K562 (cell line): ENCODE data around the gene SEZ6. TPM values are rescaled to one million over a fixed set of nuclear protein-coding genes. Genes with fewer than 3 reads are reported as not detected.

Experiments used
- CREB1 ChIP-seq, 2 experiments: sonication (generic) in 1 of 2; formaldehyde crosslinking in 1 of 2; IDR thresholded peaks; 2 replicates each; pipeline versions ENCODE4 v1.6.1 to v1.8.0; 2012 to 2022; ENCODE audit warnings: inconsistent platforms in 1 of 2, mild to moderate bottlenecking in 1 of 2, missing genetic modification reagents in 1 of 2, moderate library complexity in 1 of 2
- IRF1 ChIP-seq: sonication (generic); formaldehyde crosslinking; IDR thresholded peaks from 2 replicates; pipeline ENCODE4 v1.8.0; 2022; ENCODE audit warnings: missing genetic modification reagents, mild to moderate bottlenecking, borderline replicate concordance
- MEF2D ChIP-seq: conservative IDR thresholded peaks from 2 replicates; pipeline ENCODE4 v1.6.1; 2016; ENCODE audit warnings: low read depth, missing genetic modification characterization, missing compliant biosample characterization
- NR2C1 ChIP-seq, 2 experiments: fragments of 450-650 bp; IDR thresholded peaks; 2 replicates each; pipeline ENCODE4 v1.6.1; 2017; ENCODE audit warnings: mild to moderate bottlenecking in 2 of 2, antibody characterized with exemption in 1 of 2, inconsistent platforms in 1 of 2, missing compliant biosample characterization in 1 of 2, missing genetic modification characterization in 1 of 2
- RAD21 ChIP-seq, 2 experiments: fragments of 250-450 bp in 1 of 2; fragments of 450-650 bp in 1 of 2; sonication (Bioruptor Pico) in 1 of 2; formaldehyde crosslinking in 1 of 2; IDR thresholded peaks in 1 of 2; conservative IDR thresholded peaks in 1 of 2; 2 replicates each; pipeline versions ENCODE4 v1.4.0 to v1.8.0; 2020 to 2022; ENCODE audit warnings: mild to moderate bottlenecking in 2 of 2, moderate library complexity in 1 of 2
- RFX1 ChIP-seq: fragments of 450-650 bp; IDR thresholded peaks from 2 replicates; pipeline ENCODE4 v1.6.1; 2016; ENCODE audit warnings: mild to moderate bottlenecking, moderate library complexity
- SOX6 ChIP-seq: fragments of 450-650 bp; IDR thresholded peaks from 2 replicates; pipeline ENCODE4 v1.6.1; 2014; ENCODE audit warnings: mild to moderate bottlenecking
- TCF7 ChIP-seq: sonication (generic); IDR thresholded peaks from 2 replicates; pipeline ENCODE4 v1.6.1; 2016; ENCODE audit warnings: antibody characterized with exemption, borderline replicate concordance
- ZC3H11A ChIP-seq: IDR thresholded peaks from 2 replicates; pipeline ENCODE4 v1.6.1; 2012; ENCODE audit warnings: low read depth, low read length, improper control_type of control experiment
- ZNF175 ChIP-seq: fragments of 200-800 bp; sonication (Bioruptor generic); IDR thresholded peaks from 2 replicates; pipeline ENCODE4 v1.6.1; 2016; ENCODE audit warnings: low read depth, mild to moderate bottlenecking, missing genetic modification characterization, missing compliant biosample characterization
- ZNF282 ChIP-seq: sonication (generic); formaldehyde crosslinking; IDR thresholded peaks from 2 replicates; pipeline ENCODE4 v1.8.1; 2023; ENCODE audit warnings: missing genetic modification reagents
- ZNF696 ChIP-seq: fragments of 250-450 bp; sonication (Bioruptor Pico); conservative IDR thresholded peaks from 2 replicates; pipeline ENCODE4 v1.4.0; 2020; ENCODE audit warnings: mild to moderate bottlenecking, moderate library complexity
- polyA plus RNA-seq, 8 experiments: library from polyadenylated mRNA; depleted of rRNA in 4 of 8; stranded (reverse) in 5 of 8; unstranded in 3 of 8; fragments of >200 nt; fragmentation: Nextera tagmentation in 2 of 8; fragmentation: Illumina TruSeq in 1 of 8; extraction: Ambion mirVana in 2 of 8; extraction: Trizol in 1 of 8; gene quantifications; 2 replicates each; pipeline versions ENCODE4 v1.2.1 to v1.2.3, GENCODE V29; 2011 to 2014; ENCODE audit warnings: inconsistent platforms in 1 of 8, missing spikeins in 1 of 8
- total RNA-seq, 7 experiments: library from RNA; depleted of rRNA in 6 of 7; stranded (reverse); fragments of >200 nt in 6 of 7; fragmentation: Illumina TruSeq in 2 of 7; extraction: Trizol in 2 of 7; gene quantifications; 2 replicates each; pipeline versions ENCODE4 v1.2.1 to v1.2.3, GENCODE V29; 2011 to 2021; ENCODE audit warnings: low replicate concordance in 1 of 7
- TF ChIP-seq, protein P1 (sequence below): sonication (generic); formaldehyde crosslinking; IDR thresholded peaks from 2 replicates; pipeline ENCODE4 v1.8.1; 2022; ENCODE audit warnings: missing genetic modification reagents
- TF ChIP-seq, protein P2 (sequence below): sonication (generic); formaldehyde crosslinking; IDR thresholded peaks from 2 replicates; pipeline ENCODE4 v1.8.0; 2022; ENCODE audit warnings: mild to moderate bottlenecking, low read depth, missing genetic modification reagents

SEZ6 gene
- total and polyA plus RNA-seq, 9 of the 15 experiments (the other 6 are each of a cell fraction or from before 2014, with no cell fraction given) = not detected

- TF ChIP-seq RAD21 (CRISPR knock-in tag; conservative IDR thresholded peaks at IDR 0.05 in 1 of 2, IDR thresholded peaks at IDR 0.05 in 1 of 2) (no peak), IRF1 (CRISPR knock-in tag) (no peak), TCF7 (no peak), NR2C1 (IDR thresholded peaks at IDR 0.05) (no peak), NR2C1 (tag; IDR thresholded peaks at IDR 0.05) (no peak), SOX6 (no peak), ZNF282 (CRISPR knock-in tag) (no peak), ZNF175 (no peak), ZC3H11A (no peak), ZNF696 (no peak), MEF2D (tag) (no peak), RFX1 (peak; percentile 67), CREB1 (IDR thresholded peaks at IDR 0.05) (0 out of 2 replicates have a peak, but pooled peaks have one; percentile 34), CREB1 (CRISPR knock-in tag; IDR thresholded peaks at IDR 0.05) (no peak)
- TF ChIP-seq, protein P1, sequence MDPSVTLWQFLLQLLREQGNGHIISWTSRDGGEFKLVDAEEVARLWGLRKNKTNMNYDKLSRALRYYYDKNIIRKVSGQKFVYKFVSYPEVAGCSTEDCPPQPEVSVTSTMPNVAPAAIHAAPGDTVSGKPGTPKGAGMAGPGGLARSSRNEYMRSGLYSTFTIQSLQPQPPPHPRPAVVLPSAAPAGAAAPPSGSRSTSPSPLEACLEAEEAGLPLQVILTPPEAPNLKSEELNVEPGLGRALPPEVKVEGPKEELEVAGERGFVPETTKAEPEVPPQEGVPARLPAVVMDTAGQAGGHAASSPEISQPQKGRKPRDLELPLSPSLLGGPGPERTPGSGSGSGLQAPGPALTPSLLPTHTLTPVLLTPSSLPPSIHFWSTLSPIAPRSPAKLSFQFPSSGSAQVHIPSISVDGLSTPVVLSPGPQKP (CRISPR knock-in tag) = no peak
- TF ChIP-seq, protein P2, sequence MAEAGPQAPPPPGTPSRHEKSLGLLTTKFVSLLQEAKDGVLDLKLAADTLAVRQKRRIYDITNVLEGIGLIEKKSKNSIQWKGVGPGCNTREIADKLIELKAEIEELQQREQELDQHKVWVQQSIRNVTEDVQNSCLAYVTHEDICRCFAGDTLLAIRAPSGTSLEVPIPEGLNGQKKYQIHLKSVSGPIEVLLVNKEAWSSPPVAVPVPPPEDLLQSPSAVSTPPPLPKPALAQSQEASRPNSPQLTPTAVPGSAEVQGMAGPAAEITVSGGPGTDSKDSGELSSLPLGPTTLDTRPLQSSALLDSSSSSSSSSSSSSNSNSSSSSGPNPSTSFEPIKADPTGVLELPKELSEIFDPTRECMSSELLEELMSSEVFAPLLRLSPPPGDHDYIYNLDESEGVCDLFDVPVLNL (CRISPR knock-in tag) = no peak
- TF ChIP-seq, all 486 proteins: peak for 4
These were observed 6.7 kb upstream of the SEZ6 start (continued) for GRCh38 chr17:29012535-29012934.
